GM19463 (cell line): ENCODE measurements around the gene IL16.
"Not testable (repeated sequence)": the region's sequence is repeated elsewhere in the genome, so short reads cannot be mapped to it uniquely, and the experiment has no call there.

Experiments used
- ATAC-seq: cut with Tn5 transposase; IDR thresholded peaks from one replicate; pipeline ENCODE4 v1.9.1; 2021; ENCODE audit warnings: mild to moderate bottlenecking, moderate library complexity; ENCODE audit not compliant: unreplicated experiment

The IL16 gene

GRCh38 chr15:81331600-81331999 lies 134.9 kb downstream of the IL16 start:
- ATAC-seq, result no peak

- ATAC-seq, result no peak
Observed at GRCh38 chr15:81332326-81332725, 135.6 kb downstream of the IL16 start.

GRCh38 chr15:81333363-81333762 lies 136.7 kb downstream of the IL16 start:
- no peak for ATAC-seq

GRCh38 chr15:81334768-81335435 lies 138.2 kb downstream of the IL16 start:
- no peak for ATAC-seq

- no peak for ATAC-seq
Observed at GRCh38 chr15:81335631-81336030, 139.0 kb downstream of the IL16 start.

GRCh38 chr15:81336568-81336967 lies 139.9 kb downstream of the IL16 start:
- ATAC-seq, result no peak

- no peak for ATAC-seq
Observed at GRCh38 chr15:81337241-81337640, 140.6 kb downstream of the IL16 start.

GRCh38 chr15:81337713-81338157 lies 141.1 kb downstream of the IL16 start:
- no peak for ATAC-seq

- no peak for ATAC-seq
Observed at GRCh38 chr15:81338170-81339007, 141.7 kb downstream of the IL16 start.

- ATAC-seq, result no peak
Observed at GRCh38 chr15:81339321-81339720, 142.6 kb downstream of the IL16 start.

GRCh38 chr15:81339851-81340250 lies 143.2 kb downstream of the IL16 start:
- no peak for ATAC-seq

- ATAC-seq, result no peak
Observed at GRCh38 chr15:81341351-81341750, 144.7 kb downstream of the IL16 start.

- ATAC-seq, result no peak
Observed at GRCh38 chr15:81343371-81343770, 146.7 kb downstream of the IL16 start.

- ATAC-seq, result no peak
Observed at GRCh38 chr15:81346611-81347010, 149.9 kb downstream of the IL16 start.

GRCh38 chr15:81347910-81348309 lies 151.2 kb downstream of the IL16 start:
- no peak for ATAC-seq

- not testable (repeated sequence) for ATAC-seq
Observed at GRCh38 chr15:81348691-81349090, 152.0 kb downstream of the IL16 start.

- no peak for ATAC-seq
Observed at GRCh38 chr15:81349271-81349670, 152.6 kb downstream of the IL16 start.

GRCh38 chr15:81351651-81352050 lies 155.0 kb downstream of the IL16 start:
- no peak for ATAC-seq

GRCh38 chr15:81356252-81356651 lies 159.6 kb downstream of the IL16 start:
- no peak for ATAC-seq

GRCh38 chr15:81357180-81357686 lies 160.6 kb downstream of the IL16 start:
- no peak for ATAC-seq

- no peak for ATAC-seq
Observed at GRCh38 chr15:81358248-81358647, 161.6 kb downstream of the IL16 start.

GRCh38 chr15:81360491-81360890 lies 163.8 kb downstream of the IL16 start:
- ATAC-seq, result no peak
